C4-2B (cell line): Measurements from ENCODE around the gene RRAD.

Experiments used
- ZFX ChIP-seq: fragments of 450-650 bp; IDR thresholded peaks from 2 replicates; pipeline ENCODE4 v1.6.1; 2017
- TF ChIP-seq, protein P1 (sequence below): fragments of 450-650 bp; conservative IDR thresholded peaks from 2 replicates; pipeline ENCODE4 v1.5.1; 2017; ENCODE audit warnings: mild to moderate bottlenecking

GRCh38 chr16:66959704-66960161 is 34.4 kb upstream of the RRAD start:
- TF ChIP-seq, protein P1, sequence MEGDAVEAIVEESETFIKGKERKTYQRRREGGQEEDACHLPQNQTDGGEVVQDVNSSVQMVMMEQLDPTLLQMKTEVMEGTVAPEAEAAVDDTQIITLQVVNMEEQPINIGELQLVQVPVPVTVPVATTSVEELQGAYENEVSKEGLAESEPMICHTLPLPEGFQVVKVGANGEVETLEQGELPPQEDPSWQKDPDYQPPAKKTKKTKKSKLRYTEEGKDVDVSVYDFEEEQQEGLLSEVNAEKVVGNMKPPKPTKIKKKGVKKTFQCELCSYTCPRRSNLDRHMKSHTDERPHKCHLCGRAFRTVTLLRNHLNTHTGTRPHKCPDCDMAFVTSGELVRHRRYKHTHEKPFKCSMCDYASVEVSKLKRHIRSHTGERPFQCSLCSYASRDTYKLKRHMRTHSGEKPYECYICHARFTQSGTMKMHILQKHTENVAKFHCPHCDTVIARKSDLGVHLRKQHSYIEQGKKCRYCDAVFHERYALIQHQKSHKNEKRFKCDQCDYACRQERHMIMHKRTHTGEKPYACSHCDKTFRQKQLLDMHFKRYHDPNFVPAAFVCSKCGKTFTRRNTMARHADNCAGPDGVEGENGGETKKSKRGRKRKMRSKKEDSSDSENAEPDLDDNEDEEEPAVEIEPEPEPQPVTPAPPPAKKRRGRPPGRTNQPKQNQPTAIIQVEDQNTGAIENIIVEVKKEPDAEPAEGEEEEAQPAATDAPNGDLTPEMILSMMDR = no peak
- TF ChIP-seq ZFX = no peak
